H4 (cell line): ENCODE data around the gene RPP40. TPM values are rescaled to one million over a fixed set of nuclear protein-coding genes. Genes with fewer than 3 reads are reported as not detected.

Experiments
- total RNA-seq: library from RNA; depleted of rRNA; stranded (reverse); fragments of >200 nt; shearing (Covaris generic); gene quantifications from 2 replicates; pipeline ENCODE4 v1.2.3, GENCODE V29; 2014; rRNA removed

Gene RPP40
- total RNA-seq, 1 experiment from 2014 or later, result 43.2 TPM

Other genes with a start within 250 kb of the RPP40 start
- gene CDYL, start 227.6 kb downstream of the RPP40 start, total RNA-seq, result 16.0 and 25.0 TPM in 2 replicates
- gene PPP1R3G, start 81.3 kb upstream of the RPP40 start, total RNA-seq, result 0.06 TPM in 1 of 2 replicates, not detected in the other